Fibroblast of lung (primary cell): Measurements from ENCODE around the gene ATRIP. TPM values are rescaled to one million over a fixed set of nuclear protein-coding genes. Genes with fewer than 3 reads are reported as not detected.

Experiments
- DNase-seq, 2 donors: peaks; one replicate each; pipeline versions ENCODE4 v3.0.0 to v3.0.0-alpha.2; 2010; ENCODE audit warnings: low read depth in 2 of 2
- H2AFZ ChIP-seq: 2 replicates; pipeline ENCODE4 v1.5.1; 2012; ENCODE audit warnings: low read length, control low read depth, inconsistent platforms
- H3K27ac ChIP-seq: 2 replicates; pipeline ENCODE4 v1.5.1; 2011; ENCODE audit warnings: low read length, control low read depth; ENCODE audit not compliant: insufficient read depth
- H3K27me3 ChIP-seq: 2 replicates; pipeline ENCODE4 v1.5.1; 2011; ENCODE audit warnings: mild to moderate bottlenecking, low read length; ENCODE audit not compliant: control insufficient read depth, insufficient read depth
- H3K36me3 ChIP-seq: 2 replicates; pipeline ENCODE4 v1.5.1; 2011; ENCODE audit warnings: low read length; ENCODE audit not compliant: control insufficient read depth, insufficient read depth
- H3K4me1 ChIP-seq: 2 replicates; pipeline ENCODE4 v1.5.1; 2011; ENCODE audit warnings: low read length; ENCODE audit not compliant: control insufficient read depth, insufficient read depth; ENCODE audit errors: extremely low read depth
- H3K4me2 ChIP-seq: 2 replicates; pipeline ENCODE4 v1.5.1; 2011; ENCODE audit warnings: low read length, control low read depth; ENCODE audit not compliant: insufficient read depth; ENCODE audit errors: extremely low read depth
- H3K4me3 ChIP-seq, 4 experiments: fragments of 200-600 bp in 1 of 4; sonication (generic) in 1 of 4; replicated peaks in 1 of 4; 2 replicates each; pipeline ENCODE4 v1.5.1; 2011 to 2016; ENCODE audit warnings: low read length in 4 of 4, low read depth in 3 of 4, mild to moderate bottlenecking in 3 of 4, control low read depth in 2 of 4, inconsistent platforms in 1 of 4, mixed read lengths in 1 of 4; ENCODE audit not compliant: insufficient read depth in 1 of 4; ENCODE audit errors: control extremely low read depth in 1 of 4
- H3K79me2 ChIP-seq: 2 replicates; pipeline ENCODE4 v1.5.1; 2012; ENCODE audit warnings: mild to moderate bottlenecking, low read length, inconsistent platforms; ENCODE audit not compliant: control insufficient read depth, insufficient read depth
- H3K9ac ChIP-seq: 2 replicates; pipeline ENCODE4 v1.5.1; 2011; ENCODE audit warnings: mild to moderate bottlenecking, low read length, control low read depth; ENCODE audit not compliant: insufficient read depth
- H3K9me3 ChIP-seq: 2 replicates; pipeline ENCODE4 v1.5.1; 2012; ENCODE audit warnings: low read depth, low read length; ENCODE audit not compliant: control insufficient read depth, insufficient read depth
- H4K20me1 ChIP-seq: 2 replicates; pipeline ENCODE4 v1.5.1; 2011; ENCODE audit warnings: low read length; ENCODE audit not compliant: control insufficient read depth, insufficient read depth; ENCODE audit errors: extremely low read depth
- EZH2 ChIP-seq: IDR thresholded peaks from 2 replicates; pipeline ENCODE4 v1.5.1; 2012; ENCODE audit warnings: low read length, control low read depth, mild to moderate bottlenecking; ENCODE audit errors: missing control alignments
- polyA plus RNA-seq, 2 donors: library from polyadenylated mRNA; depleted of rRNA in 1 of 2; stranded (reverse) in 1 of 2; unstranded in 1 of 2; fragments of >200 nt; gene quantifications; 2 replicates each; pipeline ENCODE4 v1.2.1, GENCODE V29; 2011 to 2012; ENCODE audit warnings: missing spikeins in 1 of 2
- total RNA-seq: library from RNA; depleted of rRNA; stranded (reverse); fragments of >200 nt; gene quantifications from 2 replicates; pipeline ENCODE4 v1.2.1, GENCODE V29; 2014
- TF ChIP-seq, protein P1 (sequence below), 2 donors: IDR thresholded peaks in 1 of 2; conservative IDR thresholded peaks in 1 of 2; 1 replicate in 1 of 2; 2 replicates in 1 of 2; pipeline ENCODE4 v1.5.1; 2011 to 2012; ENCODE audit warnings: low read length in 2 of 2, control low read depth in 1 of 2, inconsistent platforms in 1 of 2, low read depth in 1 of 2, mild to moderate bottlenecking in 1 of 2

Gene ATRIP
- total and polyA plus RNA-seq, 2 donors (not counting 1 experiment from before 2014, with no cell fraction given): 3.0 to 5.0 TPM

GRCh38 chr3:48475188-48475587, 28.7 kb downstream of the ATRIP start:
- Histone ChIP-seq H2AFZ (no peak overlapping the region), H3K79me2 (peaks cover 25% of the 10 kb centered on the region), H3K27ac (no peak overlapping the region), H3K9ac (no peak overlapping the region), H3K9me3 (no peaks in the 10 kb centered on the region), H3K4me1 (peaks cover 4% of the 10 kb centered on the region), H4K20me1 (no peaks in the 10 kb centered on the region), H3K36me3 (peaks cover 2% of the 10 kb centered on the region), H3K4me2 (no peak overlapping the region), H3K4me3 (no peak overlapping the region), H3K27me3 (no peaks in the 10 kb centered on the region)
- DNase-seq: no peak
- TF ChIP-seq, protein P1, sequence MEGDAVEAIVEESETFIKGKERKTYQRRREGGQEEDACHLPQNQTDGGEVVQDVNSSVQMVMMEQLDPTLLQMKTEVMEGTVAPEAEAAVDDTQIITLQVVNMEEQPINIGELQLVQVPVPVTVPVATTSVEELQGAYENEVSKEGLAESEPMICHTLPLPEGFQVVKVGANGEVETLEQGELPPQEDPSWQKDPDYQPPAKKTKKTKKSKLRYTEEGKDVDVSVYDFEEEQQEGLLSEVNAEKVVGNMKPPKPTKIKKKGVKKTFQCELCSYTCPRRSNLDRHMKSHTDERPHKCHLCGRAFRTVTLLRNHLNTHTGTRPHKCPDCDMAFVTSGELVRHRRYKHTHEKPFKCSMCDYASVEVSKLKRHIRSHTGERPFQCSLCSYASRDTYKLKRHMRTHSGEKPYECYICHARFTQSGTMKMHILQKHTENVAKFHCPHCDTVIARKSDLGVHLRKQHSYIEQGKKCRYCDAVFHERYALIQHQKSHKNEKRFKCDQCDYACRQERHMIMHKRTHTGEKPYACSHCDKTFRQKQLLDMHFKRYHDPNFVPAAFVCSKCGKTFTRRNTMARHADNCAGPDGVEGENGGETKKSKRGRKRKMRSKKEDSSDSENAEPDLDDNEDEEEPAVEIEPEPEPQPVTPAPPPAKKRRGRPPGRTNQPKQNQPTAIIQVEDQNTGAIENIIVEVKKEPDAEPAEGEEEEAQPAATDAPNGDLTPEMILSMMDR (conservative IDR thresholded peaks at IDR 0.05 in 1 of 2, IDR thresholded peaks at IDR 0.05 in 1 of 2; ENCODE audit: low read depth in 1 of 2, low read length in 2 of 2): no peak
- TF ChIP-seq EZH2: no peak

DNA sequence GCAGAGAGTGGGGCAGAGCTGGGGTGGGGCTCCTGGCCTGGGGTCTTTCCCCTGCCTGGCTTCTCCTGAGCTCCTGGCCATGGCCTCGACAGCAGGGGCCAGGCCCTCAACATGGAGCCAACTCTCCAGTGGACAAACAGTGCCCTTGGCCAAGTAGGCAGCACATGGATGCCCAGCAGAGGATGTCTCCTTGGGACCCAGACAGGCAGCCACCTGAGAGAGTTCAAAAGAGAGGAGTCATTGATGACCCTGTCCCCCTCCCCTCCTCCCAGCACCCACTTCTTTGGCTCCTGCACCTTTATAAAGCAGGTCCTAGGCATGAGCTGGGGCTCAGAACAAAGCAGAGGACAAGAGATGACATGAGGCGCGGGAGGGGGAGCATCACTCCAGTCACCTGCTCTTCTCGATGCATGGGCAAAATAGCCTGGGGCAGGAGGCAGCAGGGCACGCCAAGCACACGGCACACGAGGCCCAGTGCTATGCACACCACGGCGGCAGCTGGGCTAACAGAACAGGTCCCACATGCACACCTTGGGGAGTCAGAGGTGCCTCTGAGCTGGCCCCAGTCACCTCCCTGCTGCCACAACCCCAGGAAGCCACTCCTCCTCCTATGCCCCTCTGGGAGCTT, 30.0 kb downstream of the ATRIP start:
- no peak for TF ChIP-seq EZH2
- TF ChIP-seq, protein P1 (conservative IDR thresholded peaks at IDR 0.05 in 1 of 2, IDR thresholded peaks at IDR 0.05 in 1 of 2; ENCODE audit: low read depth in 1 of 2, low read length in 2 of 2): no peak
- Histone ChIP-seq H3K27me3 (no peaks in the 10 kb centered on the region), H2AFZ (no peak overlapping the region), H3K4me2 (no peak overlapping the region), H4K20me1 (no peaks in the 10 kb centered on the region), H3K4me3 (no peak overlapping the region), H3K27ac (no peak overlapping the region), H3K9me3 (no peaks in the 10 kb centered on the region), H3K79me2 (peaks cover 13% of the 10 kb centered on the region), H3K9ac (no peak overlapping the region), H3K36me3 (no peaks in the 10 kb centered on the region), H3K4me1 (peaks cover 4% of the 10 kb centered on the region)
- no peak for DNase-seq

DNA sequence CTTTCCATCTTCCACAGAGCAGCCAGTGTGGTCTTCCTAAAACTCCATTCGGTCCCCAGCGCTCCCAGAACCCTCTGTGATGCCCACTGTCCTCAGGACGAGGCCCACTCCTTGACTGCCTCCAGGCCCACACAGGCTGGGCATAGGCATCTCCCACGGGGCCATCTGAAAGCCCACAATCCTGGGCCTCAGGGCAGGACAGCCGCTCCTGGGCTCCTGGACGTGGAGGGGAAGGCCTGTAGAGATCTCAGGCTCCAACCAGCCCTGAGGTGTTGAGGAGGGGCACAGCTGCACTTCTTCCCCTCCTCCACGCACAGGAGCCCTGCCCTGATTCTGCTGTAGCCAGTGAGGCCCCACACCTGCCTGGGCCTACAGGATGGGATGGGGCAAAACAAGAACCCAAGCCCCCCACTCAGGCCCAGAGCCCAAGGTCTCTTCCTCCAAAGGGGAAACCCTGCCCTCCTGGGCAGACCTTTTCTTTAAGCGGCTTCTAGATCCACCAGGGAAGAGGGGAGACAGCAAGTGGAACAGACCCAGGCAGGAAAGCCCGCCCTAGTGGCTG, 31.5 kb downstream of the ATRIP start:
- no peak overlapping the region for H2AFZ ChIP-seq
- no peak for DNase-seq

More for the DNA sequence above, 31.5 kb downstream of the ATRIP start:
- no peaks in the 10 kb centered on the region for H3K79me2 ChIP-seq
- TF ChIP-seq EZH2: no peak
- TF ChIP-seq, protein P1 (conservative IDR thresholded peaks at IDR 0.05 in 1 of 2, IDR thresholded peaks at IDR 0.05 in 1 of 2; ENCODE audit: low read depth in 1 of 2, low read length in 2 of 2): no peak
- H3K27me3 ChIP-seq: no peaks in the 10 kb centered on the region
- no peaks in the 10 kb centered on the region for H3K36me3 ChIP-seq
- H3K4me2 ChIP-seq: no peak overlapping the region
- H3K9ac ChIP-seq: no peak overlapping the region
- no peak overlapping the region for H3K4me3 ChIP-seq
- H4K20me1 ChIP-seq: no peaks in the 10 kb centered on the region
- H3K4me1 ChIP-seq: peaks cover 4% of the 10 kb centered on the region
- H3K27ac ChIP-seq: no peak overlapping the region
- H3K9me3 ChIP-seq: no peaks in the 10 kb centered on the region
